Heart left ventricle (tissue), 16 donors: ENCODE measurements around the gene FGA. TPM values are rescaled to one million over a fixed set of nuclear protein-coding genes. Genes with fewer than 3 reads are reported as not detected.

Experiments used
- ATAC-seq, 4 donors: fragments of 200-7000 bp; cut with Tn5 transposase; one replicate each; pipeline ENCODE4 v1.9.1; 2020 to 2022; ENCODE audit warnings: moderate library complexity in 4 of 4, mild to moderate bottlenecking in 3 of 4, moderate number of reproducible peaks in 1 of 4
- DNase-seq, 5 donors: peaks; one replicate each; pipeline ENCODE4 v3.0.0-alpha.2; 2020
- H3K27ac ChIP-seq, 12 donors: fragments of 200-600 bp; sonication (generic) in 4 of 12; one replicate each; pipeline versions ENCODE4 v1.5.0 to v1.8.0; 2016 to 2022; ENCODE audit warnings: mild to moderate bottlenecking in 2 of 12
- H3K27me3 ChIP-seq, 9 donors: fragments of 200-600 bp; sonication (generic) in 2 of 9; one replicate each; pipeline versions ENCODE4 v1.5.1 to v1.8.0; 2016 to 2022; ENCODE audit warnings: mild to moderate bottlenecking in 3 of 9
- H3K36me3 ChIP-seq, 9 donors: fragments of 200-600 bp; sonication (generic) in 2 of 9; one replicate each; pipeline versions ENCODE4 v1.5.0 to v1.8.0; 2018 to 2022; ENCODE audit warnings: mild to moderate bottlenecking in 2 of 9
- H3K4me1 ChIP-seq, 12 donors: fragments of 200-600 bp; sonication (generic) in 4 of 12; one replicate each; pipeline versions ENCODE4 v1.5.0 to v1.8.0; 2016 to 2022; ENCODE audit warnings: mild to moderate bottlenecking in 3 of 12
- H3K4me3 ChIP-seq, 12 donors: fragments of 200-600 bp; sonication (generic) in 4 of 12; one replicate each; pipeline versions ENCODE4 v1.5.0 to v1.8.0; 2017 to 2022; ENCODE audit warnings: mild to moderate bottlenecking in 9 of 12, moderate library complexity in 4 of 12
- H3K9me3 ChIP-seq, 12 donors: fragments of 200-600 bp; sonication (generic) in 4 of 12; one replicate each; pipeline versions ENCODE4 v1.5.0 to v1.8.0; 2016 to 2022; ENCODE audit warnings: mild to moderate bottlenecking in 1 of 12
- CTCF ChIP-seq, 12 donors: fragments of 200-600 bp; sonication (generic) in 4 of 12; IDR thresholded peaks; one replicate each; pipeline versions ENCODE4 v1.5.0 to v1.8.0; 2018 to 2022; ENCODE audit warnings: antibody characterized with exemption in 12 of 12, mild to moderate bottlenecking in 5 of 12
- POLR2A ChIP-seq, 2 donors: fragments of 450-650 bp; IDR thresholded peaks; one replicate each; pipeline ENCODE4 v1.6.1; 2017; ENCODE audit warnings: antibody characterized with exemption in 2 of 2, mild to moderate bottlenecking in 2 of 2, moderate library complexity in 2 of 2
- WGBS, 4 donors: extraction: QIAGEN DNeasy Blood & Tissue Kit in 2 of 4; methylation state at CpG; one replicate each; pipeline versions ENCODE4 v1.1.5 to v1.1.7; 2013 to 2018; 5-methylcytosine and 5-hydroxymethylcytosine counted together
- intact Hi-C, 10 donors: fragments of 100-400 bp; cut with DNase I; formaldehyde crosslinking; loops; one replicate each; pipeline versions ENCODE4 v1.11.1 to v1.14.2; 2022
- polyA plus RNA-seq, 2 donors: library from polyadenylated mRNA; stranded (reverse); fragments of 200-250 nt; gene quantifications; one replicate each; pipeline ENCODE4 v1.2.3, GENCODE V29; 2013
- total RNA-seq, 9 donors: library from RNA; depleted of rRNA in 2 of 9; stranded (reverse); fragments of >200 nt in 2 of 9; fragmentation: NEBNext Ultra II Directional in 3 of 9; extraction: Animal tissue kit (Norgen Biotek cat#: 25700) in 3 of 9; gene quantifications; one replicate each; pipeline versions ENCODE4 v1.1.0 to v1.2.4, GENCODE V29; 2016 to 2023
- donor health status: ischemic (EF 13 %, LVEDD 7.1; RV severe dilation, severe dysfunction).
- donor health status: healthy with polysubstance abuse.
- donor health status: DM: no; HTN: yes; CAD: no.
- donor health status: DM: no; HTN: no; CAD: no.
- donor health status: ischemic (EF 25% LVEDD 6.9; RV normal size, moderate dysfunction).
- donor health status: ischemic (EF 25% LVEDD 5.7; RV mildly dilated, moderate dysfunction).
- donor health status: healthy.
- donor health status: DM: yes; HTN: yes; CAD: no.
- donor health status: ischemic (EF 35%, LVEDD 5.7; RV mildly dilated, moderate dysfunction).
- donor health status: nonischemic (EF 11% LVEDD 7.7; RV severe dilation, severe dysfunction).
- donor health status: DM: yes; HTN: yes; CAD: no.
- donor health status: PGD.
- donor health status: ischemic (EF 29% LVEDD 5.4; RV normal size, mild dysfunction).
- donor health status: nonischemic (EF 23%, LVEDD 6.1; RV moderate dilation, normal function).

FGA gene
- total and polyA plus RNA-seq, 11 donors, result 0.25 to 0.77 (median 0.32) TPM; not detected in 8

GRCh38 chr4:154616731-154617130, 26.2 kb upstream of the FGA start:
- intact Hi-C loops, result loop anchor here in 3 of 10 donors (5.0 kb wide), 2 partner anchors 59 to 64 kb away; partner anchors contain the start of gene PLRG1 (in 1 of the 3)
- no peaks in the 10 kb centered on the region for H3K36me3 ChIP-seq
- no peak overlapping the region for H3K27ac ChIP-seq
- ATAC-seq (no peak), DNase-seq (no peak)
- TF ChIP-seq CTCF (IDR thresholded peaks at IDR 0.05) (no peak), POLR2A (IDR thresholded peaks at IDR 0.05) (no peak)
- H3K4me3 ChIP-seq, result no peak overlapping the region
- H3K4me1 ChIP-seq, result peaks cover 0 to 9% (median 0%) of the 10 kb centered on the region in 12 donors
- H3K9me3 ChIP-seq, result no peaks in the 10 kb centered on the region
- no peaks in the 10 kb centered on the region for H3K27me3 ChIP-seq
- WGBS, 4 donors, result 22 to 75% (median 59%) methylated on average over 2 of the region's 2 CpGs

- Histone ChIP-seq H3K36me3 (no peaks in the 10 kb centered on the region), H3K27ac (no peak overlapping the region), H3K4me1 (peaks cover 0 to 9% (median 0%) of the 10 kb centered on the region in 12 donors), H3K9me3 (no peaks in the 10 kb centered on the region), H3K27me3 (no peaks in the 10 kb centered on the region), H3K4me3 (no peak overlapping the region)
- intact Hi-C loops, result loop anchor here in 3 of 10 donors (5.0 kb wide), 2 partner anchors 59 to 64 kb away; partner anchors contain the start of gene PLRG1 (in 1 of the 3)
- ATAC-seq (no peak), DNase-seq (no peak)
- 63 to 77% (median 64%) methylated on average over 4 of the region's 4 CpGs for WGBS, 4 donors
- no peak for TF ChIP-seq CTCF (IDR thresholded peaks at IDR 0.05)
- TF ChIP-seq POLR2A (IDR thresholded peaks at IDR 0.05), result no peak
Observed at GRCh38 chr4:154616287-154616686, 25.7 kb upstream of the FGA start.

- TF ChIP-seq CTCF (IDR thresholded peaks at IDR 0.05) (no peak), POLR2A (IDR thresholded peaks at IDR 0.05) (no peak)
- 84 to 90% (median 86%) methylated on average over 1 of the region's 1 CpG for WGBS, 4 donors
- H3K9me3 ChIP-seq, result no peaks in the 10 kb centered on the region
- no peak overlapping the region for H3K4me3 ChIP-seq
- H3K4me1 ChIP-seq, result peaks cover 0 to 9% (median 0%) of the 10 kb centered on the region in 12 donors
- H3K27me3 ChIP-seq, result peaks cover 0 to 4% (median 0%) of the 10 kb centered on the region in 9 donors
- ATAC-seq (no peak), DNase-seq (no peak)
- no peaks in the 10 kb centered on the region for H3K36me3 ChIP-seq
- no peak overlapping the region for H3K27ac ChIP-seq
- intact Hi-C loops, result loop anchor here in 3 of 10 donors (5.0 kb wide), 2 partner anchors 58 to 63 kb away; partner anchors contain the start of gene PLRG1 (in 1 of the 3)
Observed at GRCh38 chr4:154615211-154615610, 24.7 kb upstream of the FGA start.

GRCh38 chr4:154614306-154614705, 23.8 kb upstream of the FGA start:
- no peaks in the 10 kb centered on the region for H3K9me3 ChIP-seq
- peaks cover 0 to 5% (median 0%) of the 10 kb centered on the region in 9 donors for H3K27me3 ChIP-seq
- no peak overlapping the region for H3K4me3 ChIP-seq
- DNase-seq (no peak), ATAC-seq (no peak)
- no peaks in the 10 kb centered on the region for H3K36me3 ChIP-seq
- H3K27ac ChIP-seq, result no peak overlapping the region
- intact Hi-C loops, result no loop called here
- H3K4me1 ChIP-seq, result peaks cover 0 to 9% (median 0%) of the 10 kb centered on the region in 12 donors
- no peak for TF ChIP-seq POLR2A (IDR thresholded peaks at IDR 0.05)
- TF ChIP-seq CTCF (IDR thresholded peaks at IDR 0.05), result no peak
